OCI-LY1 (cell line): Measurements from ENCODE around the gene TOPAZ1.

ENCODE experiments used
- H2AFZ ChIP-seq: fragments of 200-600 bp; sonication (generic), shearing (Covaris generic); 2 replicates; pipeline ENCODE4 v1.6.0; 2014; ENCODE audit warnings: antibody characterized with exemption, mild to moderate bottlenecking, low read length
- H3F3A ChIP-seq: fragments of 200-600 bp; sonication (generic), shearing (Covaris generic); 2 replicates; pipeline ENCODE4 v1.6.0; 2014; ENCODE audit warnings: mild to moderate bottlenecking, antibody characterized with exemption, low read length, moderate library complexity; ENCODE audit not compliant: insufficient read depth
- H3K27ac ChIP-seq: fragments of 200-600 bp; sonication (generic); 2 replicates; pipeline ENCODE4 v1.5.1; 2014; ENCODE audit warnings: low read length, mixed run types, mild to moderate bottlenecking, low read depth; ENCODE audit not compliant: poor library complexity, severe bottlenecking
- H3K27me3 ChIP-seq: fragments of 200-600 bp; sonication (generic); 2 replicates; pipeline ENCODE4 v1.6.0; 2014; ENCODE audit warnings: antibody characterized with exemption, mild to moderate bottlenecking, low read length, moderate library complexity; ENCODE audit not compliant: insufficient read depth
- H3K36me3 ChIP-seq: fragments of 200-600 bp; sonication (generic); 2 replicates; pipeline ENCODE4 v1.6.1; 2014; ENCODE audit warnings: mild to moderate bottlenecking, antibody characterized with exemption, low read length, moderate library complexity, mixed read lengths; ENCODE audit not compliant: insufficient read depth
- H3K4me1 ChIP-seq: fragments of 200-600 bp; sonication (generic); 2 replicates; pipeline ENCODE4 v1.5.1; 2014; ENCODE audit warnings: mild to moderate bottlenecking, low read length, moderate library complexity; ENCODE audit not compliant: insufficient read depth, severe bottlenecking
- H3K4me2 ChIP-seq: fragments of 200-600 bp; sonication (generic), shearing (Covaris generic); 2 replicates; pipeline ENCODE4 v1.6.1; 2014; ENCODE audit warnings: low read length
- H3K4me3 ChIP-seq: fragments of 200-600 bp; sonication (generic); 2 replicates; pipeline ENCODE4 v1.5.1; 2014; ENCODE audit warnings: low read length, low read depth, mild to moderate bottlenecking, mixed read lengths; ENCODE audit not compliant: poor library complexity, severe bottlenecking
- H3K79me2 ChIP-seq: fragments of 200-600 bp; shearing (Covaris generic); 2 replicates; pipeline ENCODE4 v1.6.1; 2016; ENCODE audit warnings: mixed run types, low read length, mixed read lengths; ENCODE audit not compliant: insufficient read depth
- H3K9ac ChIP-seq: fragments of 200-600 bp; sonication (generic), shearing (Covaris generic); 2 replicates; pipeline ENCODE4 v1.6.1; 2014; ENCODE audit warnings: mild to moderate bottlenecking, low read length, mixed read lengths
- H3K9me2 ChIP-seq: fragments of 200-600 bp; sonication (generic), shearing (Covaris generic); 2 replicates; pipeline ENCODE4 v1.6.1; 2014; ENCODE audit warnings: low read depth, mild to moderate bottlenecking, low read length, mixed read lengths
- H3K9me3 ChIP-seq: fragments of 200-600 bp; shearing (Covaris generic); 2 replicates; pipeline ENCODE4 v1.6.1; 2014; ENCODE audit warnings: low read length, mixed read lengths
- H4K20me1 ChIP-seq: fragments of 200-600 bp; sonication (generic), shearing (Covaris generic); 2 replicates; pipeline ENCODE4 v1.6.0; 2016; ENCODE audit warnings: mild to moderate bottlenecking, low read length; ENCODE audit not compliant: insufficient read depth
- CTCF ChIP-seq: fragments of 200-600 bp; sonication (generic), shearing (Covaris generic); IDR thresholded peaks from 2 replicates; pipeline ENCODE4 v1.5.1; 2017; ENCODE audit warnings: mild to moderate bottlenecking, antibody characterized with exemption, low read length, moderate library complexity, mixed read lengths
- EZH2 ChIP-seq: fragments of 200-600 bp; sonication (generic), shearing (Covaris generic); IDR thresholded peaks from 2 replicates; pipeline ENCODE4 v1.8.0; 2017; ENCODE audit warnings: borderline replicate concordance, mixed run types, mild to moderate bottlenecking, antibody characterized with exemption, low read length, moderate library complexity, mixed read lengths

The TOPAZ1 gene

GRCh38 chr3:44210967-44211366 is 30.7 kb upstream of the TOPAZ1 start:
- Histone ChIP-seq H3K79me2 (no peaks in the 10 kb centered on the region), H3K9ac (no peak overlapping the region), H3K27me3 (no peaks in the 10 kb centered on the region), H3K36me3 (no peaks in the 10 kb centered on the region), H3K27ac (no peak overlapping the region), H3K4me1 (no peaks in the 10 kb centered on the region), H3K9me3 (no peaks in the 10 kb centered on the region), H2AFZ (no peak overlapping the region), H4K20me1 (no peaks in the 10 kb centered on the region), H3F3A (no peaks in the 10 kb centered on the region), H3K4me2 (no peak overlapping the region), H3K9me2 (no peaks in the 10 kb centered on the region), H3K4me3 (no peak overlapping the region)
- TF ChIP-seq CTCF, result no peak
- TF ChIP-seq EZH2, result no peak

GRCh38 chr3:44222337-44222736 is 19.3 kb upstream of the TOPAZ1 start:
- H2AFZ ChIP-seq, result no peak overlapping the region
- H3K9ac ChIP-seq, result no peak overlapping the region
- H3K27ac ChIP-seq, result no peak overlapping the region
- H4K20me1 ChIP-seq, result no peaks in the 10 kb centered on the region
- H3K9me2 ChIP-seq, result no peaks in the 10 kb centered on the region
- no peak overlapping the region for H3K4me2 ChIP-seq
- H3K79me2 ChIP-seq, result no peaks in the 10 kb centered on the region
- H3K27me3 ChIP-seq, result no peaks in the 10 kb centered on the region
- H3K9me3 ChIP-seq, result no peaks in the 10 kb centered on the region
- H3K36me3 ChIP-seq, result no peaks in the 10 kb centered on the region
- no peaks in the 10 kb centered on the region for H3F3A ChIP-seq
- no peak overlapping the region for H3K4me3 ChIP-seq
- H3K4me1 ChIP-seq, result no peaks in the 10 kb centered on the region
- no peak for TF ChIP-seq EZH2
- no peak for TF ChIP-seq CTCF

GRCh38 chr3:44223299-44223698 is 18.4 kb upstream of the TOPAZ1 start:
- Histone ChIP-seq H3K4me3 (no peak overlapping the region), H3F3A (no peaks in the 10 kb centered on the region), H3K9me3 (no peaks in the 10 kb centered on the region), H3K27ac (no peak overlapping the region), H3K79me2 (no peaks in the 10 kb centered on the region), H3K9me2 (no peaks in the 10 kb centered on the region), H2AFZ (no peak overlapping the region), H3K4me2 (no peak overlapping the region), H3K9ac (no peak overlapping the region), H4K20me1 (no peaks in the 10 kb centered on the region), H3K27me3 (no peaks in the 10 kb centered on the region), H3K4me1 (no peaks in the 10 kb centered on the region), H3K36me3 (no peaks in the 10 kb centered on the region)
- TF ChIP-seq CTCF, result no peak
- TF ChIP-seq EZH2, result no peak
